ENCODE results near the gene MLLT3.

Gene MLLT3

DNA sequence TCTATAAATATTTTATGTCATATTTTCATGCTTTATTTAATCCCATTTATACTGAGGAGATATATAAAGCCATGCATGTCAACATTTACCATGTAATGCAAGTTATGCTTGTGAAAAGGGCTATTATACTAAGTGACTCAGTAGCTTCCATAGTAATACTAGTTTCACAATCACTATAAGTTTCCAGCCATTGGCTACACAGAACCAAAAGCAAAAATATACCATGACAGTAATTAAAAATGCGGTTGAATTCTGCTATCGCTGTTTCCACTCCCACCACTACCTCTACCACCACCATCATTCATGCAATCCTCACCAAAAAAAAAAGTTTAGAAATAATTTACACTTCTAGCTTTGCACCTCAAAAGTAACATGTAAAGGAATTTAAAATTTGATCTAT is 60.2 kb downstream of the MLLT3 start:
- no peaks in the 10 kb centered on the region for H3K79me2 ChIP-seq (ENCODE audit: insufficient read depth, low read length)
- no peaks in the 10 kb centered on the region for H3F3A ChIP-seq (ENCODE audit: insufficient read depth)
- no peaks in the 10 kb centered on the region; the same call in 1 of the 2 replicates for H4K20me1 ChIP-seq (ENCODE audit: low read depth, low read length)
- no peaks in the 10 kb centered on the region for H3K9me3 ChIP-seq (ENCODE audit: insufficient read depth, low read length)
- no peak overlapping the region for H3K4me3 ChIP-seq (ENCODE audit: insufficient read depth, low read length, poor library complexity, severe bottlenecking)
- no peak overlapping the region for H3K4me2 ChIP-seq (ENCODE audit: low read depth, low read length, poor library complexity, severe bottlenecking)
- TF ChIP-seq, protein P1, sequence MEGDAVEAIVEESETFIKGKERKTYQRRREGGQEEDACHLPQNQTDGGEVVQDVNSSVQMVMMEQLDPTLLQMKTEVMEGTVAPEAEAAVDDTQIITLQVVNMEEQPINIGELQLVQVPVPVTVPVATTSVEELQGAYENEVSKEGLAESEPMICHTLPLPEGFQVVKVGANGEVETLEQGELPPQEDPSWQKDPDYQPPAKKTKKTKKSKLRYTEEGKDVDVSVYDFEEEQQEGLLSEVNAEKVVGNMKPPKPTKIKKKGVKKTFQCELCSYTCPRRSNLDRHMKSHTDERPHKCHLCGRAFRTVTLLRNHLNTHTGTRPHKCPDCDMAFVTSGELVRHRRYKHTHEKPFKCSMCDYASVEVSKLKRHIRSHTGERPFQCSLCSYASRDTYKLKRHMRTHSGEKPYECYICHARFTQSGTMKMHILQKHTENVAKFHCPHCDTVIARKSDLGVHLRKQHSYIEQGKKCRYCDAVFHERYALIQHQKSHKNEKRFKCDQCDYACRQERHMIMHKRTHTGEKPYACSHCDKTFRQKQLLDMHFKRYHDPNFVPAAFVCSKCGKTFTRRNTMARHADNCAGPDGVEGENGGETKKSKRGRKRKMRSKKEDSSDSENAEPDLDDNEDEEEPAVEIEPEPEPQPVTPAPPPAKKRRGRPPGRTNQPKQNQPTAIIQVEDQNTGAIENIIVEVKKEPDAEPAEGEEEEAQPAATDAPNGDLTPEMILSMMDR (IDR thresholded peaks at IDR 0.05; ENCODE audit: insufficient read depth, low read length, poor library complexity, severe bottlenecking) = no peak
- TF ChIP-seq EZH2phosphoT487 (conservative IDR thresholded peaks at IDR 0.05; ENCODE audit: low read length) = no peak
- H3K9ac ChIP-seq (ENCODE audit: low read length) = no peak overlapping the region
- no peak overlapping the region for H3K27ac ChIP-seq (ENCODE audit: low read depth, low read length)
- H2AFZ ChIP-seq (ENCODE audit: low read depth, low read length, severe bottlenecking) = no peak overlapping the region
- no peaks in the 10 kb centered on the region for H3K9me2 ChIP-seq (replicated peaks; ENCODE audit: insufficient read depth, low read length)
- no peaks in the 10 kb centered on the region for H3K36me3 ChIP-seq (ENCODE audit: low read length)
- no peaks in the 10 kb centered on the region for H3K27me3 ChIP-seq (ENCODE audit: low read length)

DNA sequence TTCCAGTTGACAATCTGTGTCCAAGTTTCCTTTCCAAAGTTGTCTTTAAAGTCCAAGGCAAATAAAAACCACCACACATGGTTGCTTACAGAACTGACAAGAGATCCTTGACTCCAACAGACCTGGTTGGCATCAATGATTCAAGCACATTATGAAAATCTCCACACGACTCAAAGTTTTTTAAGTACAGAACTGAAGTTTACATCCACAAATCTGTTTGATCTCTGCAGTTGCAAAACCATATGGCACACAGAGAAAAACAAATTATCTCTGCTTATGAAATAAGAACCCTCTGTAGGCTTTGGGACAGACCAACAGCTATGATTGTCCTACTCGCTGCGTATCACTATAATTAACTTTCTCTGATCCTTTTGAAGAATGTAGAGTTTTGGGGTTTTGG is 60.8 kb downstream of the MLLT3 start:
- H4K20me1 ChIP-seq (ENCODE audit: low read depth, low read length) = no peaks in the 10 kb centered on the region; the same call in 1 of the 2 replicates
- no peaks in the 10 kb centered on the region for H3K9me2 ChIP-seq (replicated peaks; ENCODE audit: insufficient read depth, low read length)
- no peak for TF ChIP-seq EZH2phosphoT487 (conservative IDR thresholded peaks at IDR 0.05; ENCODE audit: low read length)
- TF ChIP-seq, protein P1 (IDR thresholded peaks at IDR 0.05; ENCODE audit: insufficient read depth, low read length, poor library complexity, severe bottlenecking) = no peak
- H3K4me2 ChIP-seq (ENCODE audit: low read depth, low read length, poor library complexity, severe bottlenecking) = no peak overlapping the region
- H3K36me3 ChIP-seq (ENCODE audit: low read length) = no peaks in the 10 kb centered on the region
- H2AFZ ChIP-seq (ENCODE audit: low read depth, low read length, severe bottlenecking) = no peak overlapping the region
- H3F3A ChIP-seq (ENCODE audit: insufficient read depth) = no peaks in the 10 kb centered on the region
- no peaks in the 10 kb centered on the region for H3K79me2 ChIP-seq (ENCODE audit: insufficient read depth, low read length)
- H3K9ac ChIP-seq (ENCODE audit: low read length) = no peak overlapping the region
- H3K4me3 ChIP-seq (ENCODE audit: insufficient read depth, low read length, poor library complexity, severe bottlenecking) = no peak overlapping the region
- H3K27me3 ChIP-seq (ENCODE audit: low read length) = no peaks in the 10 kb centered on the region
- H3K9me3 ChIP-seq (ENCODE audit: insufficient read depth, low read length) = no peaks in the 10 kb centered on the region
- no peak overlapping the region for H3K27ac ChIP-seq (ENCODE audit: low read depth, low read length)

DNA sequence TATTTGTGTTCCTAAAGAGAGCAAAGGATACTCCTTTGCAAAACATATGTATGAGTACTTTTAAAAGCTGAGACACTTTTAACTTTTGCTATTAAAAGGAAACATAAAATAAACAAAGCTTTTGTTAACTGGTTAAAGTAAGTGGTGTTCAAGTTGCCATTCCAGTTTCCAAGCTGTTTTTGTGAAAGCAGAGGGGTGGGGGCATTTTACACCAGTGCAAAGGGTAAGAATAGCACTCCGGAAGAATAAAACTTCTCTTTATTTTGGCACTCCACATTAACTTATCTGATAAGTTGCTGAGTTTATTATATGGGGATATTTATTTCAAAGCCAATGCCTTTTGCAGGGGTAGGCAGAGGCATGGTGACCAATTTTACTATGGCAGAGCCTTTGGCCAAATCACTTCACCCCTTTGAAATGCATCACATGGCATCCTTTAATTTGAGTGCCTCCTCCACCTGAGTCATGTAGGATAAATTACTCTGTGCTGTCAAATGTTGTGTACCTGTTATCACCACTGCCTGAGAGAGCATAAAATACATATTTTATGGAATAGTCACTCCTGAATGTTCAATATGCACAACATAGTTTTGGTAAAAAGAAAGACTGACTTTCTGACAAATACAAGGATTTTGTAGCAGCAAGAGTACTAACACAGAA is 62.9 kb downstream of the MLLT3 start:
- Histone ChIP-seq H3F3A (ENCODE audit: insufficient read depth) (no peaks in the 10 kb centered on the region), H3K4me2 (ENCODE audit: low read depth, low read length, poor library complexity, severe bottlenecking) (no peak overlapping the region), H3K36me3 (ENCODE audit: low read length) (no peaks in the 10 kb centered on the region), H4K20me1 (ENCODE audit: low read depth, low read length) (no peaks in the 10 kb centered on the region; the same call in 1 of the 2 replicates), H2AFZ (ENCODE audit: low read depth, low read length, severe bottlenecking) (no peak overlapping the region), H3K9me2 (replicated peaks; ENCODE audit: insufficient read depth, low read length) (no peaks in the 10 kb centered on the region), H3K9ac (ENCODE audit: low read length) (no peak overlapping the region), H3K9me3 (ENCODE audit: insufficient read depth, low read length) (no peaks in the 10 kb centered on the region), H3K4me3 (ENCODE audit: insufficient read depth, low read length, poor library complexity, severe bottlenecking) (no peak overlapping the region), H3K27me3 (ENCODE audit: low read length) (no peaks in the 10 kb centered on the region), H3K79me2 (ENCODE audit: insufficient read depth, low read length) (no peaks in the 10 kb centered on the region), H3K27ac (ENCODE audit: low read depth, low read length) (no peak overlapping the region)
- TF ChIP-seq EZH2phosphoT487 (conservative IDR thresholded peaks at IDR 0.05; ENCODE audit: low read length) = no peak
- TF ChIP-seq, protein P1 (IDR thresholded peaks at IDR 0.05; ENCODE audit: insufficient read depth, low read length, poor library complexity, severe bottlenecking) = no peak

Data from SU-DHL-6 (cell line).